ENCODE data around the gene FXR1.

DNA sequence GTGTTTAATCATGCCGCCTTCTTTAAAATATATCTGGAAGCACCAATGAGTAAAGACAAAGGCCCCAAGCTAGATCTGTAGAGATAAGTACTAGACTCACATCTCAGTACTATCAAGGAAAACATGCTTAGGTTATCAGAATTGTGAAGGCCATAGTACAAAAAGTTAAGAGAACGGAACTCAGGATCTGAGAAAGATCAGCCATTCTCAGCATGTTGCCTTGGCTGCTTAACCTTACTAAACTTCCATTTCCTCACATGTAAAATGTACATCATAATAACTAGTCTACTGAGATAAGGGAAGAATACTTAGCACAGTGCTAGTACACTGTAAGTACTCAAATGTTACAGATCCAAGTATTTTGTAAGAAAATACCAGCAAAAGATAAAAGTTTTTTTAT, 69.4 kb downstream of the FXR1 start:
- TF ChIP-seq YY1 (IDR thresholded peaks at IDR 0.05; ENCODE audit: insufficient read depth, insufficient read length) (no peak), SUZ12 (IDR thresholded peaks at IDR 0.05; ENCODE audit: extremely low read depth, insufficient read depth, insufficient read length) (no peak)

All from NT2/D1 (cell line).